ENCODE results near the gene SLC35C1. TPM values are rescaled to one million over a fixed set of nuclear protein-coding genes. Genes with fewer than 3 reads are reported as not detected.

Gene SLC35C1
- total RNA-seq (10 to 100 TPM in 4 of 5 donors, 1 to 10 TPM in 1; 8.3 to 27.0 (median 23.9) TPM), total RNA-seq (6.3 to 28.6 (median 14.5) reads per million in 29 experiments)
- 11.4 TPM for total RNA-seq (2013)

DNA sequence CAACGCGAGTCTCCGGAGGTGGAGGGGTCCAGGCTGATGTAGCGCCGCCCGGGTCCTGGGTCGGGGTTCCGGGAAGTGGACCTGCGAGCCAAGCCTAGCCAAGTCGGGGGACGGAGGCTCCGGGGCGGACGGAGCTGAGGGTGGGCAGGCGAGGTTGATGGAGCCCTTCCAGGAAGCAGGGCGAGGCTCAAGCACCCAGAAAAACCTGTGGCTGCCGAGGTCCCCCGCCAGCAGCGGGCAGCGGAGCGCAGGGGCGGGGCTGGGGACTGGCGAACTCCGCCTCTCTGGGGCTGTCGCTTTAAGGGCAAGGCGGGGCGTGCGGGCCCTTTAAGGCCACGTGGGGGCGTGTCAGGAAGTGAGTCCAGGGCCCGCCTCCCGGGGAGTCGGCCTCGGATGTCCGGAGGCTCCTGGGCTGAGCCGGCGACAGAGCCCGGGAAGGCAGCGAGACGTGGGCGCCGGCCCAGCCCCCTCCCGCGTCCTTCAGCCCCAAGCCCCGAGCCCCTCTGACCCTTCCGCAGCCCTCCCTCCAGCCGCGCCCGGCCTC, at the start of gene SLC35C1:
TSS of gene SLC35C1 (plus strand) at position 389 of the 544 bp plus-strand sequence. CDS start 653 bp downstream, outside the sequence.
- ATAC-seq (replicated peaks in 1 of 4): peak; percentile 93 to 97 (median 94)

GRCh38 chr11:45755281-45755859, 49.6 kb upstream of the SLC35C1 start:
- H3K4me3 ChIP-seq (ENCODE audit: control insufficient read depth in 1 of 2, extremely low read depth in 1 of 2, low read length in 1 of 2): no peak overlapping the region
- Mint-ChIP-seq H3K4me1 (no peaks in the 10 kb centered on the region), H3K36me3 (no peaks in the 10 kb centered on the region), H3K9me3 (no peaks in the 10 kb centered on the region), H3K4me3 (no peak overlapping the region), H3K27ac (no peak overlapping the region), H3K27me3 (peaks cover 32 to 43% of the 10 kb centered on the region in 2 donors)
- no peaks in the 10 kb centered on the region for H3K9me3 ChIP-seq
- ChIA-PET CTCF (no interaction called here), POLR2A (no interaction called here)
- no peak for DNase-seq
- H3K4me1 ChIP-seq (ENCODE audit: control insufficient read depth in 1 of 2, extremely low read depth in 1 of 2, insufficient read depth in 2 of 2, low read length in 2 of 2): no peaks in the 10 kb centered on the region
- H3K27me3 ChIP-seq (replicated peaks in 1 of 2; ENCODE audit: control insufficient read depth in 2 of 2, extremely low read depth in 1 of 2, insufficient read depth in 2 of 2, low read length in 1 of 2): peaks cover 0 to 49% of the 10 kb centered on the region in 2 experiments
- no peaks in the 10 kb centered on the region for H3K36me3 ChIP-seq (ENCODE audit: control insufficient read depth in 2 of 2, extremely low read depth in 1 of 2, insufficient read depth in 1 of 2, low read length in 1 of 2)
- H3K27ac ChIP-seq (ENCODE audit: low read length): no peak overlapping the region
- no peak for ATAC-seq (replicated peaks in 1 of 4)
- WGBS (ENCODE audit: insufficient coverage): 57% methylated on average over 6 of the region's 14 CpGs

More for the DNA sequence above, at the start of gene SLC35C1:
- H3K36me3 ChIP-seq (ENCODE audit: control insufficient read depth in 2 of 2, extremely low read depth in 1 of 2, insufficient read depth in 1 of 2, low read length in 1 of 2): peaks cover 5 to 14% of the 10 kb centered on the region in 2 donors
- H3K27ac Mint-ChIP-seq: peak within 1 kb of the TSS; percentile 86 to 89
- no peaks in the 10 kb centered on the region for H3K9me3 ChIP-seq
- POLR2A ChIA-PET: no interaction called here
- peak; percentile 85 to 98 (median 92) for DNase-seq
- H3K4me1 ChIP-seq (ENCODE audit: control insufficient read depth in 1 of 2, extremely low read depth in 1 of 2, insufficient read depth in 2 of 2, low read length in 2 of 2): peaks cover 12 to 55% of the 10 kb centered on the region in 2 experiments
- H3K27me3 Mint-ChIP-seq: no peaks in the 10 kb centered on the region
- peaks cover 9% of the 10 kb centered on the region for H3K36me3 Mint-ChIP-seq
- peak within 1 kb of the TSS; percentile 76 to 98 for H3K4me3 ChIP-seq (ENCODE audit: control insufficient read depth in 1 of 2, extremely low read depth in 1 of 2, low read length in 1 of 2)
- H3K4me1 Mint-ChIP-seq: peaks cover 40 to 48% (median 41%) of the 10 kb centered on the region in 3 donors
- CTCF ChIA-PET: interaction anchor here in 1 of 2 donors (1.0 to 1.2 kb wide), 2 partner anchors 33 to 38 kb away, joined by 5 to 7 read pairs; no protein-coding TSS in a partner anchor
- no peaks in the 10 kb centered on the region for H3K27me3 ChIP-seq (replicated peaks in 1 of 2; ENCODE audit: control insufficient read depth in 2 of 2, extremely low read depth in 1 of 2, insufficient read depth in 2 of 2, low read length in 1 of 2)
- no peaks in the 10 kb centered on the region for H3K9me3 Mint-ChIP-seq
- peak within 1 kb of the TSS; percentile 84 for H3K27ac ChIP-seq (ENCODE audit: low read length)
- H3K4me3 Mint-ChIP-seq: peak within 1 kb of the TSS; percentile 88 to 92 (median 89)
- 1% methylated on average over 47 of the region's 49 CpGs for WGBS (ENCODE audit: insufficient coverage)

DNA sequence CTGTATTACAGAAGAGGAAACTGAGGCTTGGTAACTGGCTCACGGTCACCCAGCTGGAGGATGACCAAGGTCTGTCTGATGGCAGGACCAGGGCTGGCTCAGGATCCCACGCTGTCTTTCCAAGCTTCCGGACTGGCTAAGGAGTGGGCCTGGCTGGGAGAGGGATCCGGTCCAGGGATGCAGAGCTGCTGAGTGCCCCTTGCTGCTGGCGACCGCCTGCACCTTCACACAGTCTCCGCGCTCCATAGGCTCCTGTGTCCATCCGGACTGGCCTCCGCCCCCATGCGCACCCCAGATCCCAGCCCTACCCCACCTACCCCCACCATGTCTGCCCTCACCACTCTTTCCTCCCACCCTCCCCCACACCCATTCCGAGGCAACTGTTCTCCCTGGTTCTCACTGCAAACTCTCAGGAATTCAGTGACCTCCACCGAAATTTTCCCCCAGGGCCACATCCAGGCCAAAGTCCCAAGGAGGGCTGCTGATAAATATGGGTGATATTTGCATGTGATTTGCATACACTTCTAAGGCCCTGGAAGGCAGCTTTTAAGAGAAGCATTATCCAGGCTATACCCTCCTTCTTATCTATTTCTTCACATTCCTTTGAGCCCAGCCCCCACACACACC, 48.5 kb upstream of the SLC35C1 start:
- peaks cover 22 to 32% of the 10 kb centered on the region in 2 donors for H3K27me3 Mint-ChIP-seq
- H3K4me1 Mint-ChIP-seq: no peaks in the 10 kb centered on the region
- ATAC-seq (replicated peaks in 1 of 4) (no peak), DNase-seq (no peak)
- Histone ChIP-seq H3K27ac (ENCODE audit: low read length) (no peak overlapping the region), H3K4me3 (ENCODE audit: control insufficient read depth in 1 of 2, extremely low read depth in 1 of 2, low read length in 1 of 2) (no peak overlapping the region), H3K9me3 (no peaks in the 10 kb centered on the region), H3K27me3 (replicated peaks in 1 of 2; ENCODE audit: control insufficient read depth in 2 of 2, extremely low read depth in 1 of 2, insufficient read depth in 2 of 2, low read length in 1 of 2) (peaks cover 0 to 39% of the 10 kb centered on the region in 2 experiments), H3K36me3 (ENCODE audit: control insufficient read depth in 2 of 2, extremely low read depth in 1 of 2, insufficient read depth in 1 of 2, low read length in 1 of 2) (no peaks in the 10 kb centered on the region), H3K4me1 (ENCODE audit: control insufficient read depth in 1 of 2, extremely low read depth in 1 of 2, insufficient read depth in 2 of 2, low read length in 2 of 2) (no peaks in the 10 kb centered on the region)
- H3K36me3 Mint-ChIP-seq: no peaks in the 10 kb centered on the region
- H3K27ac Mint-ChIP-seq: no peak overlapping the region
- ChIA-PET POLR2A (no interaction called here), CTCF (no interaction called here)
- H3K9me3 Mint-ChIP-seq: no peaks in the 10 kb centered on the region
- no peak overlapping the region for H3K4me3 Mint-ChIP-seq
- WGBS (ENCODE audit: insufficient coverage): 83% methylated on average over 11 of the region's 13 CpGs

DNA sequence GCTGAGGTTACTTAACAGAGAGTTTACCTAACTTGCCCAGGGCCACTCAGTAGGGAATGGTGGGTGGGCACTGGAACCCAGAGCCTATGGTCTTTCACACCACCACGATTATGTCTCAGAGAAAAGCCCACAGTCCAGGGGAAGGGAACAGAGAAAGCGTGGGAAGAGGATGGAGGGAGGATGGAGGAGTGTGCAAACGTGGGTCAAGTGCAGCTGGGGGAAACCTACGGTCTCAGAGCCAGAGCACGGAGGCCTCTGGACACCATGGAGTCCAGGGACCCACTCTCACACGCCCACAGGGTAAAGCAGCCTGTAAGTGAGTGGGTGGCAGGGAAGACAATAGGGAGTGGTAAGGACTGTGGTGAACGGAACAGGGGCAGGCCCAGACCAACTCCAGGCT, 47.3 kb upstream of the SLC35C1 start:
- ATAC-seq (replicated peaks in 1 of 4) (no peak), DNase-seq (no peak)
- ChIA-PET POLR2A (no interaction called here), CTCF (no interaction called here)
- Mint-ChIP-seq H3K4me3 (no peak overlapping the region), H3K4me1 (no peaks in the 10 kb centered on the region), H3K9me3 (no peaks in the 10 kb centered on the region), H3K27me3 (peaks cover 20 to 27% of the 10 kb centered on the region in 2 donors), H3K27ac (no peak overlapping the region), H3K36me3 (no peaks in the 10 kb centered on the region)
- Histone ChIP-seq H3K27me3 (replicated peaks in 1 of 2; ENCODE audit: control insufficient read depth in 2 of 2, extremely low read depth in 1 of 2, insufficient read depth in 2 of 2, low read length in 1 of 2) (peaks cover 0 to 33% of the 10 kb centered on the region in 2 experiments), H3K4me3 (ENCODE audit: control insufficient read depth in 1 of 2, extremely low read depth in 1 of 2, low read length in 1 of 2) (no peak overlapping the region), H3K36me3 (ENCODE audit: control insufficient read depth in 2 of 2, extremely low read depth in 1 of 2, insufficient read depth in 1 of 2, low read length in 1 of 2) (no peaks in the 10 kb centered on the region), H3K27ac (ENCODE audit: low read length) (no peak overlapping the region), H3K9me3 (no peaks in the 10 kb centered on the region), H3K4me1 (ENCODE audit: control insufficient read depth in 1 of 2, extremely low read depth in 1 of 2, insufficient read depth in 2 of 2, low read length in 2 of 2) (no peaks in the 10 kb centered on the region)
- 54% methylated on average over 3 of the region's 7 CpGs for WGBS (ENCODE audit: insufficient coverage)

- ChIA-PET POLR2A (no interaction called here), CTCF (no interaction called here)
- H3K4me1 ChIP-seq (ENCODE audit: control insufficient read depth in 1 of 2, extremely low read depth in 1 of 2, insufficient read depth in 2 of 2, low read length in 2 of 2): no peaks in the 10 kb centered on the region
- WGBS (ENCODE audit: insufficient coverage): 100% methylated on average over 1 of the region's 6 CpGs
- H3K27me3 ChIP-seq (replicated peaks in 1 of 2; ENCODE audit: control insufficient read depth in 2 of 2, extremely low read depth in 1 of 2, insufficient read depth in 2 of 2, low read length in 1 of 2): peaks cover 0 to 11% of the 10 kb centered on the region in 2 experiments
- H3K9me3 Mint-ChIP-seq: no peaks in the 10 kb centered on the region
- no peaks in the 10 kb centered on the region for H3K36me3 Mint-ChIP-seq
- H3K9me3 ChIP-seq: no peaks in the 10 kb centered on the region
- H3K4me3 Mint-ChIP-seq: no peak overlapping the region
- H3K36me3 ChIP-seq (ENCODE audit: control insufficient read depth in 2 of 2, extremely low read depth in 1 of 2, insufficient read depth in 1 of 2, low read length in 1 of 2): no peaks in the 10 kb centered on the region
- DNase-seq (no peak), ATAC-seq (replicated peaks in 1 of 4) (no peak)
- H3K27me3 Mint-ChIP-seq: peaks cover 19 to 20% of the 10 kb centered on the region in 2 donors
- H3K27ac ChIP-seq (ENCODE audit: low read length): no peak overlapping the region
- H3K4me1 Mint-ChIP-seq: no peaks in the 10 kb centered on the region
- no peak overlapping the region for H3K4me3 ChIP-seq (ENCODE audit: control insufficient read depth in 1 of 2, extremely low read depth in 1 of 2, low read length in 1 of 2)
- no peak overlapping the region for H3K27ac Mint-ChIP-seq
Measured at GRCh38 chr11:45761659-45762058, 43.3 kb upstream of the SLC35C1 start.

DNA sequence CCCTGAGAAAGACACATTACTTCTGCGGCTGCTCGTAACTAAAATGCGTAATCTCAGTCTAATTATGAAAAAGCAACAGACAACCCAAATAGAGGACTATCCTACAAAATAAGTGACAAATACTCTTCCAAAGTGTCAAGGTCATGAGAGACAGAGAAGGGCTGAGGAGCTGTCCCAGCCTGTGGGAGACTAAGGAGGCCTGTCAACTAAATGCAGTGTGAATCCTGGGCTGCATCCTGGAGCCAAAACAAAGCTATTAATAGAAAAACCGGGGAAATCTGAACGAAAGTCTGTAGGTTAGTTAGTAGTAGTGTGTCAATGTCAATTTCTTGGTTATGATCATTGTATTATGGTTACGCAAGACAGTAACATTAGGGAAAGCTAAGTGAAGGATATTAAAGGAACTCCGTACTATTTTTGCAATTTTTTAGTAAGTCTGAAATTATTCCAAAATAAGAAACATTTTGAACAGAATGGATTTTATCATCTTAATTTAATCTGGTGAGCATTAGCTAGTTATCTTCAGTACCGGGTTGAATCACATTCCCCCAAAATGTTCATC, 39.8 kb upstream of the SLC35C1 start:
- no peaks in the 10 kb centered on the region for H3K36me3 ChIP-seq (ENCODE audit: control insufficient read depth in 2 of 2, extremely low read depth in 1 of 2, insufficient read depth in 1 of 2, low read length in 1 of 2)
- CTCF ChIA-PET: interaction anchor here in 1 of 2 donors (0.6 kb wide), 1 partner anchor 266 kb away, joined by 3 read pairs; no protein-coding TSS in a partner anchor
- no peak overlapping the region for H3K4me3 Mint-ChIP-seq
- H3K36me3 Mint-ChIP-seq: no peaks in the 10 kb centered on the region
- no peaks in the 10 kb centered on the region for H3K4me1 ChIP-seq (ENCODE audit: control insufficient read depth in 1 of 2, extremely low read depth in 1 of 2, insufficient read depth in 2 of 2, low read length in 2 of 2)
- H3K27me3 Mint-ChIP-seq: peaks cover 8% of the 10 kb centered on the region in 2 donors
- no peak for ATAC-seq (replicated peaks in 1 of 4)
- H3K27ac Mint-ChIP-seq: no peak overlapping the region
- POLR2A ChIA-PET: no interaction called here
- H3K27me3 ChIP-seq (replicated peaks in 1 of 2; ENCODE audit: control insufficient read depth in 2 of 2, extremely low read depth in 1 of 2, insufficient read depth in 2 of 2, low read length in 1 of 2): peaks cover 0 to 2% of the 10 kb centered on the region in 2 experiments
- H3K9me3 Mint-ChIP-seq: no peaks in the 10 kb centered on the region
- H3K4me1 Mint-ChIP-seq: no peaks in the 10 kb centered on the region
- no peak for DNase-seq
- WGBS (ENCODE audit: insufficient coverage): 58% methylated on average over 2 of the region's 8 CpGs
- no peak overlapping the region for H3K27ac ChIP-seq (ENCODE audit: low read length)
- no peak overlapping the region for H3K4me3 ChIP-seq (ENCODE audit: control insufficient read depth in 1 of 2, extremely low read depth in 1 of 2, low read length in 1 of 2)
- no peaks in the 10 kb centered on the region for H3K9me3 ChIP-seq

Measured in T-cell (primary cell).